Activated naive CD4-positive, alpha-beta T cell treated with anti-CD3 and anti-CD28 coated beads, Interleukin-2, amount 50 U/mL, for 24 hours (primary cell): ENCODE results near the gene TSHR.
"Not testable (repeated sequence)": the region's sequence is repeated elsewhere in the genome, so short reads cannot be mapped to it uniquely, and the experiment has no call there.

Source experiments
- H3K27ac Mint-ChIP-seq: one replicate; pipeline ENCODE4 v1.8.0; 2021; ENCODE audit warnings: mild to moderate bottlenecking, mixed read lengths
- H3K27me3 Mint-ChIP-seq: one replicate; pipeline ENCODE4 v1.8.0; 2021; ENCODE audit warnings: mixed read lengths
- H3K36me3 Mint-ChIP-seq: one replicate; pipeline ENCODE4 v1.8.0; 2021; ENCODE audit warnings: mixed read lengths
- H3K4me1 Mint-ChIP-seq: one replicate; pipeline ENCODE4 v1.8.0; 2021; ENCODE audit warnings: mixed read lengths
- H3K4me3 Mint-ChIP-seq: one replicate; pipeline ENCODE4 v1.8.0; 2021; ENCODE audit warnings: mild to moderate bottlenecking, mixed read lengths
- H3K9me3 Mint-ChIP-seq: one replicate; pipeline ENCODE4 v1.8.0; 2021; ENCODE audit warnings: mixed read lengths

The TSHR gene

DNA sequence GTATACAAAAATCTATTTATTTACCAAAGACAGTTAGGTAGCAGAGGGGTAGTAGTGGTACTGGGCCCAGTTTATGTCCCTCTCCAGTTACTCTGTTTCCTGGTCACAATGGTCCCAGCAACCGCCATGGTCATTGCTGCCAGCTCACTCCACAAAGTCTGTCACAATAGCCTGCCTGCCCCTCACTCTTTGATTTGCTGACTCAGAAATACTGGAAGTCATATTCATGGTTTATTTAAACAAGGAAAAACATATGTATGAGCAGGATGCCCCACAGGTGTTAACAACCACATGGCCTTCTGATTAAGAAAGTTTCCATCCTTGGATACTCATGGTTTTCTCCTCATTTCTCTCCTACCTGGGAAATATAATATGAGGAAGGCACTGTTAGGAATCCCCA, 49.2 kb downstream of the TSHR start:
- no peak overlapping the region for H3K27ac Mint-ChIP-seq
- H3K27me3 Mint-ChIP-seq = peaks cover 9% of the 10 kb centered on the region
- no peaks in the 10 kb centered on the region for H3K36me3 Mint-ChIP-seq
- H3K9me3 Mint-ChIP-seq = no peaks in the 10 kb centered on the region
- no peak overlapping the region for H3K4me3 Mint-ChIP-seq
- no peaks in the 10 kb centered on the region for H3K4me1 Mint-ChIP-seq

DNA sequence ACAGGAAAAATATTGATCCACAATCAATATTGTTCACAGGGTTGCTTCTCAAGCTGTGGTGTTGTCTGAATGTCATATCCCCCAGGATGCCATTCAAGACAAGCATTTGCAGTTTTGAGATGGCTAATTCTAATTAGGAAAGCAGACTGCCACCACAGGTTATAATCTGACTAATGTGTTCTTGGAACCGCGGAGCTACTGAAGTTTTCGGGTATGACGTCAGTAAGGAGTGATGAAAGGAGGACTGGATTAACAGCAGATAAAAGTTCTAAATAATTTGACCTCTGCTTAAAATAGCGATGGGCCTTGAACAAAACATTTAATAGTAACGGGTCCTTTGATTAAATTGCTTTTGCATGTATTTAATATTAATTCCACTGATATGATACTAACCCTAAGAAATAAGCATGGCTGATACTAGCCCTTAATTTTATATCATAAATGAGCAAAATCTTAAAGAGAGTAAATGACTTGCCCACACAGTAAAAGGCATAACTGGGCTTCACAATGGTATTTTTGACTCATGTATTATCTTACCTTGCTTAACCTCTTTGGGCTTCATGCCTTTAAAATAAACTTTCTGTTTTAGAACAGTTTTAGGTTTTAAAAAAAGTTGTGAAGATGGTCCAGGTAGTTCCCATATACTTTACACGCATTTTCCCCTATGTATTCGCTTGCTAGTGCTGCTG, 50.3 kb downstream of the TSHR start:
- Mint-ChIP-seq H3K36me3 (no peaks in the 10 kb centered on the region), H3K4me3 (no peak overlapping the region), H3K4me1 (no peaks in the 10 kb centered on the region), H3K9me3 (no peaks in the 10 kb centered on the region), H3K27ac (no peak overlapping the region), H3K27me3 (peaks cover 7% of the 10 kb centered on the region)

DNA sequence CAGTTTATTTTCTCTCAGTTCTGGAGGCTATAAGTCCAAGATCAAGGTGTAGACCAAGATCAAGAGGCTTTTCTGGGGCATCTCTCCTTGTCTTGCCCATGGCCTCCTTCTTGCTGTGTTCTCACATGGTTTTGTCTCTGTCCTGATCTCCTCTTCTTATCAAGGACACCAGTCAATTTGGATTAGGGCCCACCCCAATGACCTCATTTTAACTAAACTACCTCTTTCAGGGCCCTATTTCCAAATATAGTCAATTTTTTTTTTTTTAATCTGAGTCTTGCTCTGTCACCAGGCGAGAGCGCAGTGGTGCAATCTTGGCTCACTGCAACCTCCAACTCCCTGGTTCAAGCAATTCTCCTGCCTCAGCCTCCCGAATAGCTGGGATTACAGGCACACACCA, 50.8 kb downstream of the TSHR start:
- Mint-ChIP-seq H3K9me3 (no peaks in the 10 kb centered on the region), H3K4me3 (no peak overlapping the region), H3K4me1 (no peaks in the 10 kb centered on the region), H3K27ac (no peak overlapping the region), H3K36me3 (no peaks in the 10 kb centered on the region), H3K27me3 (peaks cover 5% of the 10 kb centered on the region)

DNA sequence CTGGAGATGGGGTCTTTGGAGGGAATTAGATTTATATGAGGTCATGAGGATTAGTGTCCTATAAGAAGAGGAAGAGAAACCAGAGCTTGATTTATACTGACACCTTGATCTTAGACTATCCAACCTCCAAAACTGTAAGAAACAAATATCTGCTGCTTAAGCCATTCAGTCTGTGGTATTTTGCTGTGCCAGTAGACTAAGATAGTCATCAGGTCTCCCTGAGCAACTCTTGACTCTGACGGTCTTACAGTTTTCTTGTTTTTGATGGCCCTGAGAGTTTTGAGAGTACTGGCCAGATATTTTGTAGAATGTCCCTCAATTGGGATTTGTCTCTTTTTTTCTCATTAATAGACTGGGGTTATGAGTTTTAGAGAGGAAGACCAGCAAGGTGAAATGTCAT, 51.7 kb downstream of the TSHR start:
- peaks cover 3% of the 10 kb centered on the region for H3K27me3 Mint-ChIP-seq
- no peaks in the 10 kb centered on the region for H3K9me3 Mint-ChIP-seq
- no peak overlapping the region for H3K4me3 Mint-ChIP-seq
- H3K4me1 Mint-ChIP-seq = no peaks in the 10 kb centered on the region
- no peaks in the 10 kb centered on the region for H3K36me3 Mint-ChIP-seq
- no peak overlapping the region for H3K27ac Mint-ChIP-seq

DNA sequence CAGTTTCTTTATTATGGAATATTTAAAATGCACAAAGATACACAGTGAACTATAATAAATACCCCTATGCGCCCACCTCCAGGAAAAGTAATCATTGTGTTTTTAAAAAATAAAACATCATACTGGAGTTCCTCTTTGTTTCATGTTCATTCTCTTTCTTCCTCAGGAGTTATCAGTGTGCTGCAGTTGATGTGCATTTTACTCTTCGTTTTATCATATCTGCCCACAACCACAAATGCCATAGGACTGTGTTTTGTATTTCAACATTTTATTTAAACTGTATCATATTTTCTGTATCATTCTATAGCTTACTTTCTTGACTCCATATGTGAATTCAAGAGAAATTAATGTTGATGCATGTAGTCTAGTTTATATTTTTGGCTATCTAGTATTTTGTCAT, 53.9 kb downstream of the TSHR start:
- Mint-ChIP-seq H3K27ac (no peak overlapping the region), H3K27me3 (peaks cover 2% of the 10 kb centered on the region), H3K36me3 (no peaks in the 10 kb centered on the region), H3K4me3 (no peak overlapping the region), H3K4me1 (no peaks in the 10 kb centered on the region), H3K9me3 (peaks cover 9% of the 10 kb centered on the region)

DNA sequence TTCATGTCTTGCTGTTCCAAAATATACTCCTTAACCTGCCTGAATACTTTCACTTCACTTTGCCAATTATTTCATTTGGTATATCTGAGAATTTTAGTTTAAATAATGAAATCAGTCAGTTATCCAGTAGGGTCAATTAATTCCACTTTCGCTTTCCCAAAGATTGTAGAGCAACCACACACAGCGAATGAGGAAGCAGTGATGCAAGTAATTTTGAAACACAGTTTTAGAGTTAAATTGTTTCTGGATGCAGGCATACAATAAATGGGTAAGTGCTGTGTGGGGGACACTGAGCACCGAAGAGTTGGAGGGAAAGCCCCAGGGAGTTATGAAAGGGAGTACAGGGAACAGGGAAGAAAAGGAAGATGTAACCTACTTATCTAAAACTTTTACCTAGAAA, 62.8 kb downstream of the TSHR start:
- H3K4me3 Mint-ChIP-seq = no peak overlapping the region
- H3K27me3 Mint-ChIP-seq = peaks cover 13% of the 10 kb centered on the region
- H3K4me1 Mint-ChIP-seq = no peaks in the 10 kb centered on the region
- no peaks in the 10 kb centered on the region for H3K36me3 Mint-ChIP-seq
- H3K9me3 Mint-ChIP-seq = peaks cover 10% of the 10 kb centered on the region
- no peak overlapping the region for H3K27ac Mint-ChIP-seq

DNA sequence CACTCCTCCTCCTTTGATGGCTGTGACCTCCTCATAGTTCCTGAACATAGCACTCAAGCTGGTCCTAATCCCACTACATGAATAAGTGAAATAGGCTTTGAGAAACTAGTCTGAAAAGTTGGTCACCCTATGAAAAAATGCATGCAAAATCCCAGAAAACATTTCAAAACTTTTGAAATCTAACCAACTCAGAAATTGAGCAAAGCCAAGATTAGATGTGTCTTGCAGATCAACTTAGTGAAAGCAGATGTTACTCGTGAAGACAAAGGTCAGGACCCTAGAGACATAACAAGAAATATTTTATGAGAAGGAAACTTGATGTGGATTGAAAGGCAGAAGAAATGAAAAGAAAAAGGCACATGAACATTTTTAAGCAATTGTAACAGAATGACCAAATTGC, 63.3 kb downstream of the TSHR start:
- peaks cover 8% of the 10 kb centered on the region for H3K9me3 Mint-ChIP-seq
- H3K4me1 Mint-ChIP-seq = no peaks in the 10 kb centered on the region
- H3K27me3 Mint-ChIP-seq = peaks cover 13% of the 10 kb centered on the region
- H3K4me3 Mint-ChIP-seq = no peak overlapping the region
- H3K27ac Mint-ChIP-seq = no peak overlapping the region
- H3K36me3 Mint-ChIP-seq = no peaks in the 10 kb centered on the region

DNA sequence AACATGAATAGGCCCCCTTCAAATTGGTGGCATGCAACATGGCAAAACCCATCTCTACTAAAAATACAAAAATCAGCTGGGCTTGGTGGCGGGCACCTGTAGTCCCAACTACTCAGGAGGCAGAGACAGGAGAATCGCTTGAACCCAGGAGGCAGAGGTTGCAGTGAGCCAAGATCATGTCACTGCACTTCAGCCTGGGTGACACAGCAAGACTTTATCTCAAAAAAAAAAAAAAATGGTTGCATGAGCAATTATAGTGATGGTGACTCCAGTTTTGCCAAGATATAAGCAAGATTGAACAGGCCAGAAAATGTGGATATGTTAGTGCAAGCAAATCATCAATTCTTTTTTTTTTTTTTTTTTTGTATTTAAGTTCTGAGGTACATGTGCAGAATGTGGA, 63.7 kb downstream of the TSHR start:
- H3K36me3 Mint-ChIP-seq, H3K4me3 Mint-ChIP-seq, H3K9me3 Mint-ChIP-seq, H3K4me1 Mint-ChIP-seq, H3K27ac Mint-ChIP-seq: not testable (repeated sequence)
- H3K27me3 Mint-ChIP-seq = peaks cover 13% of the 10 kb centered on the region

DNA sequence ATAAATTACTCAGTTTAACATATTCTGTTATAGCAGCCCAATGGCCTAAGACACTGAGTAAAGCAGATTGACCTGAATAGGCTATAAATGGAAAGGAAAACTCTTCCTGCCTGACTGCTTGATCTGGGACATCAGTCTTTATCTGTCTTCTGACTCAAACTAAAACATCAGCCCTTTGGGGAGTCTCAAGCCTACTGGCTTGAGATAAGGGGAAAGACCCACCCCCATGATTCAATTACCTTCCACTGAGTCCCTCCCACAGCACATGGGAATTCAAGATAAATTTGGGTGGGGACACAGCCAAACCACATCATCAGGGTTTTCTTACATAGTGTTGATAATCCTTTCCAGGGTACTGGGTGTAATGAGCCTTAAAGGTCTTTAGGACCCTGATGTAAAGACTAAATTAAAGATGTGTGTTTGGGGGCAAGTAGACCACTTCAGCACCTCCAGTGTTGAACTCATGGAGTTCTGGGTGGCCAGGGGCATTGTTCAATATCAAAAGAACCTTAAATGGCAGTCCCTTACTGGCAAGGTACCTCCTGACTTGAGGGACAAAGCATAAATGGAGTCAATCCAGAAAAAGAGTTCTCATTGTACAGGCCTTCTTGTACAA, 67.8 kb downstream of the TSHR start:
- Mint-ChIP-seq H3K9me3 (no peaks in the 10 kb centered on the region), H3K36me3 (no peaks in the 10 kb centered on the region), H3K4me3 (no peak overlapping the region), H3K27me3 (peaks cover 14% of the 10 kb centered on the region), H3K4me1 (no peaks in the 10 kb centered on the region), H3K27ac (no peak overlapping the region)

DNA sequence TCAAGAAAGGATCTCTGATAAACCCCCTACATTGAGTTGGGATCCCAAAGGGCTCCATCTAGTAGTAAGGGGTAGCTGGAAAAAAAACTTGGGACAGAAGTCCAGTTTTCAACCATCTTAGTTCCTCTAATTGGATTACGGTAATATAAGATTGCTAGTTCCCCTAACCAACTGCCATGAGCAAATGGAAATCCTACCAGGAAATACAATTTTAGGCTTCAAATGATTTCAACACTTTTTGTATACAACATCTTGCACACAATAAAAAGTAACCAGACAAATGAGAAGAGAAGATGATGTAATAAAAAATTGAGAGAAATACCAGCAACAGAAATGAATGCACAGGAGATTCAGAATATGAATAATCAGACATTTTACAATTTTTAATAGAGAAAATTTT, 73.0 kb downstream of the TSHR start:
- Mint-ChIP-seq H3K36me3 (no peaks in the 10 kb centered on the region), H3K9me3 (no peaks in the 10 kb centered on the region), H3K4me1 (no peaks in the 10 kb centered on the region), H3K4me3 (no peak overlapping the region), H3K27ac (no peak overlapping the region), H3K27me3 (peaks cover 12% of the 10 kb centered on the region)

DNA sequence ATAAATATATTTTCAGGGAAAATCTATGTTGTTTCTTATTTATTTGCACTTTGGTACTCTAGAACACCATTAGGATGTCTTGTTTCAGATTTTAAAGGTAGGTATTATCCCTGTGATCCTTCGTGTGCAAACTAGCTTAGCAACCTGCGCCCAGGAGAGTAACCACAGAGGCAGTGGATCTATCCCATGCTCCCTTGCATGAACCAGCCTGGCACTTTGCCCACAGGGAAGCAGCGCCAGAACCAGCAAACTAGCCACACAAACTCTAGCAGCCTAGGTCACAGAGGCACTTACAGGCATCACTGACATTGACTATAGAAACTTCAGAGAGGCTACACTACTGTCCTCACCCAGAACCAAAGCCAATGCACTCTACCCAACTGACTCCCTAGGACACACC, 76.1 kb downstream of the TSHR start:
- Mint-ChIP-seq H3K9me3 (no peaks in the 10 kb centered on the region), H3K27ac (no peak overlapping the region), H3K4me1 (no peaks in the 10 kb centered on the region), H3K36me3 (no peaks in the 10 kb centered on the region), H3K27me3 (peaks cover 8% of the 10 kb centered on the region), H3K4me3 (no peak overlapping the region)

DNA sequence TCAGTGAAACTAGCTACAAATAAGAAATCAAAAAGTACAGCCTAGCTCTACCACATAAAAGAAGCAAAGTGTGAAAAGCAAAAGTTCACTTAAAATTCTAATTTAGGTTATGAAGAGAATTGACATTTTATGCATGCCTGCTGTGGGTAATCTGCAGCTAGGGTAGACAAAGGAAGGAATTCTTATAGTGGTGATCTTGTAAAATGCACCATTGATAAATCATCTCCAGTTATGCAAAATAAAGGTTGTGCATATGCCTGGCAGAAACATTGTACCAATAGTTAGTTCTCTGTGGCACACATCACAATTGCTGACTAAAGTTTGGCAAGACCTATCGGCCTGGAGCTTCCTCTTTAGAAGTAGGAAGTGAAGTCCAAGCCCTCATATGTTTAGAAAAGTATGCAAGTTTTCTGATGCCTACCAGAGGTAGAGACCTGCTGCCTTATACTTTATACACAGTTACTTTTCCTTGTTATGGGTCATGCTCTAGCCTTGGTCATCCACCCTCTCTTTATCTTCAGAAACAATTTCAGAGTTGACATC, 78.3 kb downstream of the TSHR start:
- Mint-ChIP-seq H3K27ac (no peak overlapping the region), H3K36me3 (peaks cover 3% of the 10 kb centered on the region), H3K4me3 (no peak overlapping the region), H3K4me1 (no peaks in the 10 kb centered on the region), H3K9me3 (peaks cover 6% of the 10 kb centered on the region), H3K27me3 (peaks cover 10% of the 10 kb centered on the region)

DNA sequence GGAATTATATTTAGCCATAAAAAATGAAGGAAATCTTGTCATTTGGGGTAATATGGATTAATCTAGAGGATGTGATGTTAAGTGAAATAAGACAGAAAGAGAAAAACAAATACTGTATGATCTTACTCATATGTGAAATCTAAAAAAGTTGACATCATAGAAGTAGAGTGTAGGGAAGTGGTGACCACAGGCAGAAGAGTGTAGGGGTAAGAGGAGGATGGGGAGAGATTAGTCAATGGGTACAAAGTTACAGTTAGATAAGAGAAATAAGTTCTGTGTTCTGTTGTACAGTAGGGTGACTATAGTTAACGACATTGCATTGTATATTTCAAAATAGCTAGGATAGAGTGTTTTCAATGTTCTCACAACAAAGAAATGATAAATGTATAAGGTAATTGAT, 87.0 kb downstream of the TSHR start:
- peaks cover under 1% of the 10 kb centered on the region for H3K27me3 Mint-ChIP-seq
- no peaks in the 10 kb centered on the region for H3K4me1 Mint-ChIP-seq
- H3K4me3 Mint-ChIP-seq = no peak overlapping the region
- no peaks in the 10 kb centered on the region for H3K36me3 Mint-ChIP-seq
- no peak overlapping the region for H3K27ac Mint-ChIP-seq
- peaks cover 3% of the 10 kb centered on the region for H3K9me3 Mint-ChIP-seq

DNA sequence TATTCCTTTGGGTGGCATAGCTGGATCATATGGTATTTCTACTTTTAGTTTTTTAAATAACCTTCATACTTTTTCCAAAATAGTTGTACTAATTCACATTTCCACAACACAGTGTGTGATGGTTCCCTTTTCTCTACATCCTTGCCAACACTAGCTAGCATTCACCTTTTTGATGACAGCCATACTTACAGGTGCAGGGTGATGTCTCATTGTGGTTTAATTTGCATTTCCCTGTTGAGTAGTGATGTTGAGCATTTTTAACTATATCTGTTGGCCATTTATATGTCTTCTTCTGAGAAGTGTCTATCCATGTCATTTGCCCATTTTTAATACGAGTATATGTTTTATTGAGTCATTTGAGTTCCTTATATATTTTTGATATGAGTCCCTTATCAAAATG, 96.1 kb downstream of the TSHR start:
- Mint-ChIP-seq H3K36me3 (peaks cover 4% of the 10 kb centered on the region), H3K4me1 (no peaks in the 10 kb centered on the region), H3K4me3 (no peak overlapping the region), H3K9me3 (peaks cover 16% of the 10 kb centered on the region), H3K27ac (no peak overlapping the region), H3K27me3 (peaks cover 9% of the 10 kb centered on the region)

DNA sequence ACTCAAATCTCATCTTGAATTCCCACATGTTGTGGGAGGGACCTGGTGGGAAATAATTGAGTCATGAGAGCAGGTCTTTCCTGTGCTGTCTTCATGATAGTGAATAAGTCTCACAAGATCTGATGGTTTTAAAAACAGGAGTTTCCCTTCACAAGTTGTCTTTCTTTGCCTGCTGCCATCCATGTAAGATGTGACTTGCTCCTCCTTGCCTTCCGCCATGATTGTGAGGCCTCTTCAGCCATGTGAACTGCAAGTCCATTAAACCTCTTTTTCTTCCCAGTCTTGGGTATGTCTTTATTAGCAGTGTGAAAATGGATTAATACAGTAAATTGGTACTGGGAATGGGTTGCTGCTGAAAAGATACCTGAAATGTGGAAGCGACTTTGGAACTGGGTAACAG, 98.6 kb downstream of the TSHR start:
- not testable (repeated sequence) for H3K27me3 Mint-ChIP-seq, H3K4me1 Mint-ChIP-seq, H3K4me3 Mint-ChIP-seq, H3K27ac Mint-ChIP-seq, H3K36me3 Mint-ChIP-seq
- H3K9me3 Mint-ChIP-seq = peaks cover 16% of the 10 kb centered on the region

DNA sequence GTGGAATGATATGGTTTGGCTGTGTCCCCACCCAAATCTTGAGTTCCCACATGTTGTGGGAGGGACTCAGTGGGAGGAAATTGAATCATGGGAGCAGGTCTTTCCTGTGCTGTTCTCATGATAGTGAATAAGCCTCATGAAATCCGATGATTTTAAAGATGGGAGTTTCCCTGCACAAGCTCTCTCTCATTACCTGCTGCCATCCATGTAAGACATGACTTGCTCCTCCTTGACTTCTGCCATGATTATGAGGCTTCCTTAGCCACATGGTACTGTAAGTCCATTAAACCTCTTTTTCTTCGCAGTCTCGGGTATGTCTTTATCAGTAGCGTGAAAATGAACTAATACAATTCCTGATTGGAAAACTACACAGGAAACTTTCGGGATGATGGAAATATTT, 100.5 kb downstream of the TSHR start:
- Mint-ChIP-seq H3K27ac (no peak overlapping the region), H3K27me3 (peaks cover 7% of the 10 kb centered on the region), H3K4me3 (no peak overlapping the region), H3K4me1 (no peaks in the 10 kb centered on the region), H3K36me3 (peaks cover 4% of the 10 kb centered on the region), H3K9me3 (peaks cover 16% of the 10 kb centered on the region)

DNA sequence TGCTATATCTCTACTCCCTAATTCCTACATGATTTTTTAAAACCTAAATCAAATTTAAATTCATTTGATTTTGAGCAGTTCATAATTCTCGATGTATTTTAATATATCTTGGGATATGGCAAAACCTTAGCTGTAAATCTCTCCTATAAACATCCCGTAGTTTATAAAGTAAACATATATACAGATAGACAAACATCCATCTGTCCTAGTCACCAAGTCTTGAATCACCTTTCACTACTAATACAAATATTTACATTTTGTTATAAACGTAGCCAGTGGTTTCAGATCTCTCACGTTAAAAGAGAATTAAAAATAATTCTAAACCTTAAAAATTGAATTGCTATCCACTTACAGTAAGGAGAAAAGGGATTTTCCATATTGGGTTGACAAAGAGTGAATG, 107.0 kb downstream of the TSHR start:
- H3K4me1 Mint-ChIP-seq = no peaks in the 10 kb centered on the region
- H3K27me3 Mint-ChIP-seq = peaks cover 3% of the 10 kb centered on the region
- no peak overlapping the region for H3K27ac Mint-ChIP-seq
- H3K36me3 Mint-ChIP-seq = no peaks in the 10 kb centered on the region
- no peak overlapping the region for H3K4me3 Mint-ChIP-seq
- H3K9me3 Mint-ChIP-seq = no peaks in the 10 kb centered on the region
